ENCODE data around the gene MOB3A.

MOB3A gene

DNA sequence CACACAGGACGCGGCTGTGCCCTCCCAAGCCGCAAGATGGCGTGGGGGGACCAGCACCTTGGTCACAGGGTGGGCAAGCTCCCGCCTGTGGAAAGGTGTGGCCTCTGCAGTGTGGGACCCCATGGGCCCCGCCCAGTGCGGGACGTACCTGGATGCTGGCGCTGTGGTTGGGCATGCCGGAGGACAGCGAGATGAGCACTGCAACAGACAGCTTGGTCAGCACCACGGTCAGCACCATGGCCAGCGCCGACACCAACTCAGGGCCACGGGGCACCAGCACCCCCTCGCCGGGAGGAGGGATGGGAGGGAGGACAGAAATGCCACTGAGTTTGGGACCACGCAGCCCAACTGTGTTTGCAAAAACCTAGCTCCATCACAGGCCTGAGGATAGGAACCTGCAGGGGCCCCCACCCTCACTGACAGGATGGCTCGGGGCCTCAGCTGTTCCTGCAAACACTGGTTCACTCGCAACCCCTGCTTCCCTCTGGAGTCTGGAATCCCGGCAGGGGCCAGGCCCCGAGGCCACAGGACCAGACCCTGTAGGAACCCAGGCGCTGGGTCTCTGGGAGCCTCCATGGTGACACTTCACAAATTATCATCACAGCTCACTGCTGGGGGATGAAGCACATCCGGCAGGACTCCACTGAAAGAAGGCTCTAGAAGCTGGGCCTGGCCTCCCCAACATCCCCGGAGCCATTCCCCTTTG lies 27.7 kb upstream of the MOB3A start:
- no peak for DNase-seq

- no peak for DNase-seq
Observed at GRCh38 chr19:2122982-2123381, 26.9 kb upstream of the MOB3A start.

- no peak for DNase-seq
Observed at GRCh38 chr19:2122251-2122650, 26.1 kb upstream of the MOB3A start.

- DNase-seq, result no peak
Observed at GRCh38 chr19:2121416-2122051, 25.4 kb upstream of the MOB3A start.

DNA sequence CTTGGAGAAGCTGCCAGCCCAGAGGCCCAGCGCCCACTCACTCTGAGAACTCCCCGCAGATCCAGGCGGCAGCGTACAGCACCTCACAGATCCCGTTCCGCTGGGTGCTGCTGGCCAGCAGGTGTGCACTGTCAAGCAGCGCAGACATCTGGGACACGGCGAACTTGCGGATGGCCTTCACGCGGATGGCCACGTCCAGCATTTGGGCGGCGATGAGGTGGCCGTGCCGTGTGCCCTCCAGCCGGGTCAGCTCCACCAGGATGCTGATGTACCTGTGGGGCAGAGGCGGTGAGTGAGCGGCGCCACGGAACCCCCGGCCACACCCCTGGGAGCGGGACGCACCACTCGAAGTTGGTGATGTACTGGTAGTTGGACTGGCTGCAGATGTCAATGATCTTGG lies 24.7 kb upstream of the MOB3A start:
- no peak for DNase-seq

DNA sequence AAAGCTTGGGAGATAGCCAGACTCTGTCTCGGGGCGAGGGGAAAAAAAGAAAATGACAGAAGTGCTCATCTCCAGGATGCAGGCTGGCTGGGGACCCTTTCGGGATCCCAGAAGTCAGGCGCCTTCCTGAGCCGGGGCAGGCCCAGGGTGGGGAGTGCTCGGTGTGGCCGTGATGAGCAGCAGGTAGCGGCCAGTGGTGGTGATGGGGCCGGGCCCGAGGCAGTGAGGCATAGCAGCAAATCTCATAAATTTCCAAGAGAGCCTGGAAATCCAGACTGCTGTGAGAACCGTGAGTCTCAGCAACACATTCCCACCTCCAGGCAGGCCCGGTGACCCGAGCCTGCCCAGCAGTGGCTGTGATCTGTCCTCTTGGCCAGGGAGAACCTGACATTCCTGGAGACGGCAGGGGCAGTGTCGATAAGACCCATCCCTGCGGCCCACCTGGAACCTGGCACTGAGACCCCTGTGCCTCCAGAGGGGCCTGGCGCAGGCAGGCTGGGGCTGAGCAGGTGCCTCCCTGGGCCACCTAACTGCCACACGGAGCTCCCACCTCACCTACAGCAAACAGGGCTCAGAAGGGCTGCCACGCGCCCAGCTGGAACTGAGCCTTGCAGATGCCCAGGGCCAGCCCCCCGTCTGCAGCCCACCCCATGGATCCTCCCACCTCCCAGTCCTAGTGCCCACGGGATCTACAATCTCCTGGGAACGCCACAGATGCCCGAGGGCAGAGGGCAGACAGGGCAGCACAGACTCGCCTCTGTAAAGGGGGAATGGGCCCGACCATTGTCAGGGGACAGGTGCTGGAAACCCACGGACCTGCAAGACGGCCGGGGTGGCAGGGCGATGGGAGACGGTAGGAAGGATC lies 24.0 kb upstream of the MOB3A start:
- DNase-seq, result no peak

DNA sequence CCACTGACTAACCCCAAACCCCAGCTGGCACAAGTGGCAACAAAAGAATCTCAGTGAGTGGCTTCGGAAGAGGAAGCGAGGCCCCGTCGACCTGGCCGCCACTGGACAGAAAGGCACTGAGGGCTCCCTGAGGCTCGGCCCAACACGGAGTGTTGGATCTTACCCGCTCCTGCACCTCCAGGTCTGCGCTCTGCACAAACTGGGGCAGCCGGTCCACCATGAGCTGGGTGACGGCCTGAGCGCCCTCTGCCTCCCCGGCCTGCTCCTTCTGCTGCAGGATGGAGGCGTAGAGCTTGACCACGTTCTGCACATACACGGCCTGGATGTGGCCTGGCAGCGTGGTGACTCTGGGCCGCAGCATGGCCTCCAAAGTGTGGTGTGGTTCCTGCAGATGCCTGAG lies 22.3 kb upstream of the MOB3A start:
- DNase-seq, result no peak

DNA sequence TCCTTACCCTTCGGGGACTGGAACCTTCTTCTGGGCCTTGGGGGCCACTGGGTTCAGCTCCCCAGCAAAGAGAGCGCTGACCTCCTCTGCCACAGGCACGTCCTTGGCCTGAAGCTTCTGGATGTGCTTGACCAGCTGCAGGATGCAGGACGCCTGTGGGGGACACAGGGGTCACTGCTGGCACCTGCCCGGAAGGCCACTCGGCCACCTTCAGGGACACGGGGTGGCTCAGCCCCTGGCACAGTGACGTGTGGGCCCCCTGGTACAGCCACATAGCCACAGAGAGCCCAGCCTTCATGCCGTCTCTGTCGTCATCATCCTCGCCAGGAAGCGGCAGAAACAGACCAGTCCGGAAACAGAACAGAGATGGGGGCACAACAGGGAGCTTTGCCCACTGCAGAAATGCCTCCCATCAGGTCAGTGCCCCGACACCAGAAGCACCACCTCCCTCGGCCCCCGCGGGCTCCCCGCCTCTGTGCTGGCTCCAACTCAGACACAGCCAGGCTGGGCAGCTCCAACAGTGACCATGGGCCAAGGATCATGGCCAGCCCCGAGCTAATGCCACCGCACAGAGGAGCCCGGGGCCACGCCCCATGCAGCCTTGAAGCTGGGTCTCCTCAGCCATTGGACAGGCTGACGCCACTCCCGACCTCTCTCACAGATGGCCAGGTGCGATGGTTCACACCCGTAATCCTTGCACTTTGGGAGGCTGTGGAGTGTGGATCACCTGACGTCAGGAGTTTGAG lies 21.3 kb upstream of the MOB3A start:
- DNase-seq, result no peak

- DNase-seq, result no peak
Observed at GRCh38 chr19:2116507-2116906, 20.4 kb upstream of the MOB3A start.

GRCh38 chr19:2115911-2116426 lies 19.8 kb upstream of the MOB3A start:
- DNase-seq, result no peak

GRCh38 chr19:2115324-2115723 lies 19.2 kb upstream of the MOB3A start:
- no peak for DNase-seq

DNA sequence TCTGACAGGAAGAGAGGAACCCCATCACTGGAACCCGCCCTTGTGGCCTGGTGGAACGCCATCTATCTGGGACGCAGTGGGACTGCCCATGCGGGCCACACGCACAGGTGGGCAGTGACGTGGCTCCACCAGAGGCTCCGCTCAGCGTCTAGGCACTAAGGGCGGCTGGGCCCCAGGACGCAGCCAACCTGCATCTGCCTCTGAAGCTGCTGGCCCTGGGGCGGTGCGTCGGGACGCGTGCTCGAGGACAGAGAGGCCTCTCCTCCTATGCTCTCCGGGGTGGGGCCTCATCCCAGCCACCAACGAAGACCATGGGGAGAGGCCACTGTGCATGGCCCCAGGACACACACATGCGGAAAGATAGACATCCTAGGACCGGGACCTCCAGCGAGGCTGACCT lies 18.7 kb upstream of the MOB3A start:
- no peak for DNase-seq

- no peak for DNase-seq
Observed at GRCh38 chr19:2114218-2114617, 18.1 kb upstream of the MOB3A start.

DNA sequence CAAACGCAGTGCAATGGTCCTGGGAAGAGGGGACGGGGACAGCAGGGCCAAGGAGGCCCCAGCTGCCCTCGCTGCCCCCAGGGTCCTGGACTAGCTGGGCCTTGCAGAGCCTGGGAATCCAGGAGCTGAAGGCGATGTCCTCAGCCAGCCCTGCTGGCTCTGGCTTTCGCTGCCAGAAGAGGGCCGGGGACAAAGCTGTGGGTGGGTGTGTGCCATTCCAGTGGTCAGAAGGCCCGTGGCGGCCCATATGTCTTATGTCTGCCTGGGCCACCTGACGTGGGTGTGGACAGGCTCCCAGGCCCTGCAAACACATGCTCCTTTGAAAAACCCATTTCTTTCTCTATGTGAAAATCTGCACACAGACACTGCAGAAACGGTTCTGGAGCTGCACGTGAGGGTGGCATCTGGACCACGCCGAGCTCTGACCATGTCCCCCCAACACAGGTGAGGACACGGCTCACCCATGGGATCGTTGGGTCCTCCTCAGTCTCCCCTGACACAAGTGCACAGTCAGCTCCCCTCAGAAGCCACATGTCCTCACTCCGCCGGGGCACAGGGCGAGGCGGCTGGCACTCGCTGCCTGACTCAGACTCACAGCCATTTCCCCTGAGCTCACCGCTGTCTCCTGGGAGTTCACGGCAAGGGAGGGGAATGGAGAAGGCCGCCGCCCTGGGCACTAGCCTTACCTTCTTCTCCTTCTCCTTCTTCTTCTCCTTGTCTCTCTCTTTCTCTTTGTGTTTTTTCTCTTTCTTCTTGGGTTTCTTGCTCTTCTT lies 17.5 kb upstream of the MOB3A start:
- DNase-seq, result no peak

DNA sequence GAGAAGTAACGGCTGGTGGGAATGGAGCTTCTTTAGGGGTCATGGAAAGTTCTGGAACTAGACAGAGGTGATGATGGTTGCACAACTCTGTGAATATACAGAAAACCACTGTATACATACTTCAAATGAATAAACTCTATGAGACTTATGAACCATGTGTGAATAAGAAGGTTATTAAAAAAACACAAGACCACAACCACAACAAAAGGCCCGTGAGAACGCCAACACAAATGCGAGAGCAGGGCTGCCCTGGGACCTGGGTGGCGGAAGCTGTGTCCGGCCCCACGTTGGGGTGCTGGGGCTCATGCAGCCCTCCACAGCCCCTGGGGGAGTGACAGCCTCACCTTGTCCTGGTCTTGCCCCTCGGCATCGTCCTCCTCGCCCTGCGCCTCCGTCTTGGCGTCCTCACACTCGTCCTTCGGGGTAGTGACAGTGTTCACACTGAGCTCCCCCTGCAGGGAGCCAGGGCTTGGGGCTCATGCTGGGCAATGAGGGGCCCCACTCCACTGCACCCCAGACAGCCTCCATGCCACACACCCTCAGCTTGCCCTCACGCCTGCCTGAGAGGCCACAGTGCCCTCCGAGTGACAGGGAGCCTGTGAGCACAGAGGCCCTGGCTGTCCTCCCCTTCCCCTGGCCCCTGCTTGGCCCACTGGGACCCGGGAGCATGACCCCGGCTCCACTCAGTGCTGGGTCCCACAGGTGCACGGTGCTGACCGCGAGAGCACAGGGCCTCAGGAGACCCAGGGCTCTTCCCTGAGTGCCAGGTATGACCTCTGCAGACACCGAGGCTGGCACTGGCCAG lies 16.6 kb upstream of the MOB3A start:
- no peak for DNase-seq

DNA sequence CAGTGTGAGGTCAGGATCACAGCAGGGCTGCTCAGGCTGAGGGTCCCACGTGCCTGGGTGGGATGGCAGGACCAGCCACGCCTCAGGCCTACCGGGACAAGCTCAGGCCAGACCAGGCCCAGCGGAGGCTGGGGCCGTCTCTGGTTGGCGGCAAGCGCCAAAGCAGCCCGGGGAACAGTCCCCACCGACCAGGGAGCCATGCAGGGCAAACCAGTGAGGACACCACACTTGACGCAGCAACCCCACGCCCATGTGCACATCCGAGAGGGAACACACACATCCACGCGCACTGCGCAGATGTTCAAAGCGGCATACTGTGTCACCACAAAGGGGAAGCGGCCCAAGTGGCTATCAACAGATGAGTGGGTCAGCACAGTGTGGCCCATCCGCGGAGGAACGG lies 15.8 kb upstream of the MOB3A start:
- no peak for DNase-seq

GRCh38 chr19:2111425-2111824 lies 15.3 kb upstream of the MOB3A start:
- DNase-seq, result no peak

DNA sequence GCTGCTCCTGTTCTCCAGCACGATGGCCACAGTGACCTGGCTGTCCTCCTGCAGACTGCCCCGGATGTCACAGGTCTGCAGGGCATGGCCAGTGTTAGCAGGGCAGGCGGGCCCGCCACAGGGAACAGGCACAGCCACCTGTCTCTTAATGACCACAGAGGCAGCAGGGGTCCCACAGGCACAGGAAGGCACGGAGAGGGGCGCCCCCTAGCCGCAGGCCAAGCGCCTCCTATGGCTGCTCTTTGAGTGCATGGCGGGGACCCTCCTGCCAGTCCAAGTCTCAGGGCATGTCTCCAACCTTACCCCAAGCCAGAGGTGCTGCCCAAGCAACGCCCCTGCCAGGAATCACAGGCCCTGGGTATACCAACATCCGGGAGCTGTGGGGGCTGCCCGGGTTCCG lies 14.7 kb upstream of the MOB3A start:
- DNase-seq, result no peak

GRCh38 chr19:2109046-2109864 lies 13.1 kb upstream of the MOB3A start:
- DNase-seq, result no peak

DNA sequence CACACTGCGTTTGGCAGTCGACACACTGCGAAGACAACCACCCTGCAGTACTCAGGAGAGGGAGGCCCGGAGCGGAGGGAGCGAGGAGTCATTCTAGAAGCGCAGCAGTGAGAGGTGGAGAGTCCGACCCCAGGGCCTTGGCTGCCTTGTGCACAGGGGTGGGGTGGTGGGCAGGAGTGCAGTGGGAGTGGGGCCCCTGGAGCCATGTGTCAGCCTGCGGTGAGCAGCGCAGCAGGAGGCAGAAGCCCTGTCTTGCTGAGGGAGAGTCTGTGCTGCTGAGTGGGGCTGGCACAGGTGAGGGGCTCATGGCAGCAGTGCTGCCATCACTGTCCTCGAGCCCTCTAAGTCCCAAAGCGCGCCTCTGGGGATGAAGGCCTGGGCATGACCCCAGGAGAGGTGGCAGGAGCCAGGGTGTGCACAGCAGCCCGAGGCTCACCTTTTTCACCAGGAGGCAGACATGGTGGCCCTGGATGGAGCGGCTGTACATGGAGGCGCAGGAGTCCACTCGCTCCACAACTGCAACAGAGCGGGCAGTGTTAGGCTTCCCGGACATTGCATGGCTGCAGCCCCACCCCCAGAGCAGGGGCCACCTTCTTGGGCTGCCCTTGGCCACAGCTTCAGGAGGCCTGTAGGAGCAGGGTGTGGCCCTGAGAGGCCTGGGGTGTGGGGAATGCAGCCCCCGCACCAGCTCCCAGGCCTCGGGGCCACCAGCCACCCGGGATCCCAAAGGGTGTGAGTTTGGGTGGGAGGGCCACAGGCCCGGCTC lies 12.3 kb upstream of the MOB3A start:
- DNase-seq, result no peak
